Neuronal stem cell (in vitro differentiated cells): ENCODE results near the gene ZBTB8A.
"Not testable (repeated sequence)": the region's sequence is repeated elsewhere in the genome, so short reads cannot be mapped to it uniquely, and the experiment has no call there.

ENCODE experiments used
- DNase-seq: peaks from one replicate; pipeline ENCODE4 v3.0.0-alpha.2; 2013; ENCODE audit warnings: low spot score
- H2AFZ ChIP-seq: one replicate; pipeline ENCODE4 v1.6.1; 2013; ENCODE audit warnings: mild to moderate bottlenecking, low read length, inconsistent platforms
- H2AK5ac ChIP-seq: 2 replicates; pipeline ENCODE4 v1.6.1; 2013; ENCODE audit warnings: low read depth, mild to moderate bottlenecking, inconsistent platforms, low read length, moderate library complexity, mixed read lengths
- H2BK120ac ChIP-seq: 2 replicates; pipeline ENCODE4 v1.6.1; 2013; ENCODE audit warnings: low read depth, mild to moderate bottlenecking, inconsistent platforms, low read length, moderate library complexity, mixed read lengths
- H2BK12ac ChIP-seq: one replicate; pipeline ENCODE4 v1.6.1; 2013; ENCODE audit warnings: low read length, inconsistent platforms
- H2BK15ac ChIP-seq: 2 replicates; pipeline ENCODE4 v1.6.1; 2013; ENCODE audit warnings: mild to moderate bottlenecking, low read length, inconsistent platforms, mixed read lengths
- H2BK5ac ChIP-seq: one replicate; pipeline ENCODE4 v1.6.1; 2013; ENCODE audit warnings: inconsistent platforms, mild to moderate bottlenecking, low read length, moderate library complexity
- H3K14ac ChIP-seq: one replicate; pipeline ENCODE4 v1.6.1; 2013; ENCODE audit warnings: low read length, inconsistent platforms
- H3K18ac ChIP-seq: 2 replicates; pipeline ENCODE4 v1.6.1; 2013; ENCODE audit warnings: low read length, inconsistent platforms
- H3K23ac ChIP-seq: 2 replicates; pipeline ENCODE4 v1.6.1; 2013; ENCODE audit warnings: low read depth, mild to moderate bottlenecking, mixed read lengths, low read length, inconsistent platforms; ENCODE audit not compliant: poor library complexity
- H3K27ac ChIP-seq: replicated peaks from 3 replicates; pipeline ENCODE4 v1.5.1; 2013; ENCODE audit warnings: low read length, inconsistent platforms
- H3K27me3 ChIP-seq, 3 experiments: 2 replicates each; pipeline ENCODE4 v1.6.1; 2013; ENCODE audit warnings: low read length in 3 of 3, mild to moderate bottlenecking in 2 of 3, inconsistent platforms in 1 of 3, low read depth in 1 of 3, mixed read lengths in 1 of 3, moderate library complexity in 1 of 3; ENCODE audit not compliant: control insufficient read depth in 3 of 3, insufficient read depth in 3 of 3
- H3K36me3 ChIP-seq, 2 donors: replicated peaks in 1 of 2; 2 replicates each; pipeline ENCODE4 v1.6.1; 2013; ENCODE audit warnings: low read length in 2 of 2; ENCODE audit not compliant: control insufficient read depth in 2 of 2, insufficient read depth in 2 of 2
- H3K4ac ChIP-seq: 2 replicates; pipeline ENCODE4 v1.6.1; 2013; ENCODE audit warnings: inconsistent platforms, mild to moderate bottlenecking, low read length, moderate library complexity
- H3K4me1 ChIP-seq, 2 donors: 1 replicate in 1 of 2; 2 replicates in 1 of 2; pipeline ENCODE4 v1.6.1; 2013; ENCODE audit warnings: low read length in 2 of 2, low read depth in 1 of 2; ENCODE audit not compliant: control insufficient read depth in 2 of 2, insufficient read depth in 1 of 2
- H3K4me2 ChIP-seq: one replicate; pipeline ENCODE4 v1.6.1; 2013; ENCODE audit warnings: mild to moderate bottlenecking, low read length, inconsistent platforms; ENCODE audit not compliant: insufficient read depth, poor library complexity, severe bottlenecking
- H3K4me3 ChIP-seq, 2 donors: 2 replicates each; pipeline ENCODE4 v1.5.1; 2013; ENCODE audit warnings: low read length in 2 of 2, mild to moderate bottlenecking in 2 of 2, inconsistent platforms in 1 of 2, moderate library complexity in 1 of 2
- H3K79me1 ChIP-seq: one replicate; pipeline ENCODE4 v1.6.1; 2013; ENCODE audit warnings: low read depth, mild to moderate bottlenecking, inconsistent platforms, low read length, moderate library complexity
- H3K9ac ChIP-seq: one replicate; pipeline ENCODE4 v1.6.1; 2013; ENCODE audit warnings: mild to moderate bottlenecking, low read depth, low read length, inconsistent platforms; ENCODE audit not compliant: poor library complexity
- H3K9me3 ChIP-seq, 2 donors: replicated peaks in 1 of 2; 2 replicates each; pipeline versions ENCODE3 to v1.6.1; 2013; ENCODE audit warnings: low read length in 2 of 2, mild to moderate bottlenecking in 2 of 2, inconsistent platforms in 1 of 2, low read depth in 1 of 2, mixed read lengths in 1 of 2, moderate library complexity in 1 of 2; ENCODE audit not compliant: control insufficient read depth in 2 of 2, insufficient read depth in 1 of 2
- H4K8ac ChIP-seq: one replicate; pipeline ENCODE4 v1.6.1; 2013; ENCODE audit warnings: low read depth, mild to moderate bottlenecking, inconsistent platforms, low read length, moderate library complexity
- H4K91ac ChIP-seq: one replicate; pipeline ENCODE4 v1.6.1; 2013; ENCODE audit warnings: low read length, low read depth, mild to moderate bottlenecking, inconsistent platforms; ENCODE audit not compliant: poor library complexity
- WGBS, 2 donors: extraction: QIAGEN DNeasy Blood & Tissue Kit; methylation state at CpG; one replicate each; pipeline ENCODE4 v1.1.7; 2013; ENCODE audit warnings: missing lambda C conversion rate in 2 of 2, mixed read lengths in 1 of 2; ENCODE audit not compliant: insufficient read length in 2 of 2, insufficient replicate concordance in 1 of 2; ENCODE audit errors: extremely low coverage in 2 of 2; 5-methylcytosine and 5-hydroxymethylcytosine counted together

Gene ZBTB8A

DNA sequence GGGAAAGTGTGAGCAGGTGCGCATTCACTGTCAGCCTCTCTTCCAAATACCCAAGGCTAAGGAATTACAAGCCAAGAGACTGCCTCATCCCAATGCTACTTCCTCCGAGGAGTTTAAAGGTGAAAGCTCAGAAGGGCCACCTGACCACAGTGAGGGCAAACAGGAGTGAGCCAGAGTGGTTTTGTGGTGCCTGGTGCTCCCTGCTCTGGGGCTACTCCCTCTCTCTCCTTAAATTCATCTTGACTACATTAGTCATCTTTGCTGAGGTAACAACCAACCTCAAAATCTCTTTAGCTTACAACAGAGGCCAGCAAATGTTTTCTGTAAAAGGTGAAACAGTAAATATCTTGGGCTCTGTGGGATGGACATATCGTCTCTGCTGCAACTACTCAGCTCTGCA lies 14.2 kb upstream of the ZBTB8A start:
- no peak overlapping the region for H4K91ac ChIP-seq
- peaks cover 0 to 3% of the 10 kb centered on the region in 2 donors for H3K36me3 ChIP-seq
- no peaks in the 10 kb centered on the region for H3K9me3 ChIP-seq
- H3K79me1 ChIP-seq, result no peaks in the 10 kb centered on the region
- H3K18ac ChIP-seq, result no peak overlapping the region
- H3K4me3 ChIP-seq, result no peak overlapping the region
- no peak overlapping the region for H3K4ac ChIP-seq
- WGBS, 2 donors, result no CpG with 5 or more reads among the region's 3 CpGs
- H2BK120ac ChIP-seq, result no peak overlapping the region
- no peak overlapping the region for H2BK5ac ChIP-seq
- no peak overlapping the region for H4K8ac ChIP-seq
- no peak overlapping the region for H2AK5ac ChIP-seq
- H3K4me2 ChIP-seq, result no peak overlapping the region
- H2AFZ ChIP-seq, result no peak overlapping the region
- H3K27me3 ChIP-seq, result no peaks in the 10 kb centered on the region
- H2BK15ac ChIP-seq, result no peak overlapping the region
- H2BK12ac ChIP-seq, result no peak overlapping the region
- H3K23ac ChIP-seq, result no peak overlapping the region
- H3K27ac ChIP-seq, result no peak overlapping the region
- DNase-seq, result no peak
- no peak overlapping the region for H3K14ac ChIP-seq
- no peak overlapping the region for H3K9ac ChIP-seq
- H3K4me1 ChIP-seq, result no peaks in the 10 kb centered on the region

DNA sequence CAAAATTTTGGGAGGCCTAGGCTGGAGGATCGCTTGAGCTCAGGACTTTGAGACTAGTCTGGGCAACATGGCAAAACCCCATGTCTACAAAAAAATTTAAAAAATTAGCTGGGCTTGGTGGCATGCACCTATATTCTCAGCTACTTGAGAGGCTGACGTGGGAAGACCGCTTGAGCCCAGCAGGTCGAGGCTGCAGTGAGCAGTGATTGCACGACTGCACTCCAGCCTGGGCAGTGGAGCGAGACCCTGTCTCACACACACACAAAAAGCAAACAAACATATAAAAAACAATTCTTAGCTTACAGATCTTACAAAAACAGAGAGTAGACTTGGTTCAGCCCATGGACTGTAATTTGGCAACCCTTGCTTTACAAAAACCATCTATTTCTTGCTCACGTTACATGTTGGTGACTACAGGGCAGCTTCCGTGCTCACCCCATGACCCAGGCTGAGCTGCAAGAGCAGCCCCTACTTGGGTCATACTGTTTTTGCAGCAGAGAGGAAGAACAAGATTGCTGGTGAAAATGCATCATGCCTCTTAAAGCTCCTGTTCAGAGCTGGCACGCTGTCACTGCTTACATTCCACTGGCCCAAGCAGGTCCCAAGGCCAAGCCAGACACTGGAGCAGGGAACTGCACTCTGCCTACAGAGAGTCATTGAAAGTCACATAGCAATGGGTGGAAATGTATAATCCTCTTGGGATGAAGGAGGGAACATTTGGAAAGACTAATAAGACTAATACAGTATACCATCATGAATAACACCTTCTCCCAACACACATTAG lies 13.4 kb upstream of the ZBTB8A start:
- no peak overlapping the region for H4K8ac ChIP-seq

DNA sequence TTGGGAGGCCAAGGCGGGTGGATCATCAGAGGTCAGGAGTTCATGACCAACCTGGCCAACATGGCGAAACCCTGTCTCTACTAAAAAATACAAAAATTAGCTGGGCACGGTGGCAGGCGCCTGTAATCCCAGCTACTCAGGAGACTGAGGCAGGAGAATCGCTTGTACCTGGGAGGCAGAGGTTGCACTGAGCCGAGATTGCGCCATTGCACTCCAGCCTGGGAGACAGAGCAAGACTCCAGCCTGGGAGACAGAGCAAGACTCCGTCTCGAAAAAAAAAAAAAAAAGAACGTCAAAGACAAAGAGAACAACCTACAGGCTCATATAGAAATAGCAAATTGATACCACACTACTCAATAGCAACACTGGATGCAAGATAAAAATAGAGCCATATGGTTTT lies 10.7 kb upstream of the ZBTB8A start:
- WGBS, 2 donors, result no CpG with 5 or more reads among the region's 10 CpGs
- H2AFZ ChIP-seq, DNase-seq: not testable (repeated sequence)

More for the DNA sequence above, 13.4 kb upstream of the ZBTB8A start:
- H3K36me3 ChIP-seq, result peaks cover 0 to 3% of the 10 kb centered on the region in 2 donors
- H2BK12ac ChIP-seq, result no peak overlapping the region
- no peak overlapping the region for H3K4me2 ChIP-seq
- peak overlapping the region; percentile 55 for H3K23ac ChIP-seq
- H2BK5ac ChIP-seq, result no peak overlapping the region
- H3K9ac ChIP-seq, result no peak overlapping the region
- no peak overlapping the region for H2AFZ ChIP-seq
- no peak overlapping the region for H2BK15ac ChIP-seq
- DNase-seq, result no peak
- WGBS, 2 donors, result no CpG with 5 or more reads among the region's 9 CpGs
- H3K18ac ChIP-seq, result no peak overlapping the region
- H3K27ac ChIP-seq, result no peak overlapping the region
- no peaks in the 10 kb centered on the region for H3K4me1 ChIP-seq
- H3K79me1 ChIP-seq, result no peaks in the 10 kb centered on the region
- no peak overlapping the region for H3K14ac ChIP-seq
- no peak overlapping the region for H2BK120ac ChIP-seq
- no peaks in the 10 kb centered on the region for H3K27me3 ChIP-seq
- no peak overlapping the region for H2AK5ac ChIP-seq
- no peak overlapping the region for H4K91ac ChIP-seq
- H3K4me3 ChIP-seq, result no peak overlapping the region
- H3K9me3 ChIP-seq, result no peaks in the 10 kb centered on the region
- H3K4ac ChIP-seq, result no peak overlapping the region

DNA sequence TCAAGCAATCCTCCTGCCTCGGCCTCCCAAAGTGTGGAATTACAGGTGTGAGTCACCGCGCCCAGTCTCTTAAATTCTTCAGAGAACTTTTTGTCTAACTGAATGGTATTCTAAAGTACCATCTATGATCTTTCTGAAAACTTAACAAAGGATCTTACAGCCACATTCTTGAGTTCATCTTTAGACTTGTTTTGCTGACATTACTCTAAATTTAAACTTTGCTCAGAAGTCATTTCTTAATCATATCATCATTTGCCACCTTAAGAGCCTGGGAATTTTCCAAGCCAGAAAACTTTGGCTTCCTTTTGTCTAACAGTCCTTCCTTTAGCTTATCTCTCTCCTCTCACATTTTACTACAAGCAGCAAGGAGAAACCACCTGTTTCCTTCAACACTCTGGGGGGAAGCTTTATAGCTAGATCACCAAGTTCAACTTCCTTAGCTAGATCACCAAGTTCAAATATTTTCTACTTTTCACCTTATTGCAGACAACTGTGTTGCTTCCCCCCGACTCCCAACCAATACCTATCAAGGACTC lies 5.4 kb upstream of the ZBTB8A start:
- no peaks in the 10 kb centered on the region for H3K9me3 ChIP-seq
- H4K8ac ChIP-seq, result no peak overlapping the region
- H3K4me1 ChIP-seq, result peaks cover 0 to under 1% of the 10 kb centered on the region in 2 donors
- no peak overlapping the region for H3K27ac ChIP-seq
- no peak overlapping the region for H3K9ac ChIP-seq
- H2BK5ac ChIP-seq, result no peak overlapping the region
- WGBS, 2 donors, result no CpG with 5 or more reads among the region's 4 CpGs
- no peak overlapping the region for H3K18ac ChIP-seq
- no peaks in the 10 kb centered on the region for H3K36me3 ChIP-seq
- no peak overlapping the region for H3K23ac ChIP-seq
- no peak overlapping the region for H3K4ac ChIP-seq
- H3K4me2 ChIP-seq, result no peak overlapping the region
- no peak for DNase-seq
- no peak overlapping the region for H2AK5ac ChIP-seq
- H3K27me3 ChIP-seq, result peaks cover 0 to 6% (median 0%) of the 10 kb centered on the region in 3 experiments
- no peak overlapping the region for H4K91ac ChIP-seq
- H2AFZ ChIP-seq, result no peak overlapping the region
- no peak overlapping the region for H3K14ac ChIP-seq
- no peaks in the 10 kb centered on the region for H3K79me1 ChIP-seq
- no peak overlapping the region for H2BK120ac ChIP-seq
- H3K4me3 ChIP-seq, result no peak overlapping the region
- H2BK12ac ChIP-seq, result no peak overlapping the region
- no peak overlapping the region for H2BK15ac ChIP-seq

More for the DNA sequence above, 10.7 kb upstream of the ZBTB8A start:
- H4K91ac ChIP-seq, H3K4me3 ChIP-seq, H3K18ac ChIP-seq, H3K4me1 ChIP-seq, H3K27ac ChIP-seq, H3K14ac ChIP-seq, H2BK15ac ChIP-seq, H2BK120ac ChIP-seq, H2BK12ac ChIP-seq, H3K9me3 ChIP-seq, H4K8ac ChIP-seq, H3K4me2 ChIP-seq, H3K9ac ChIP-seq, H3K23ac ChIP-seq, H3K36me3 ChIP-seq, H3K27me3 ChIP-seq, H3K79me1 ChIP-seq, H3K4ac ChIP-seq, H2BK5ac ChIP-seq, H2AK5ac ChIP-seq: not testable (repeated sequence)
